ENCODE measurements around the gene KCNK13.

The KCNK13 gene

DNA sequence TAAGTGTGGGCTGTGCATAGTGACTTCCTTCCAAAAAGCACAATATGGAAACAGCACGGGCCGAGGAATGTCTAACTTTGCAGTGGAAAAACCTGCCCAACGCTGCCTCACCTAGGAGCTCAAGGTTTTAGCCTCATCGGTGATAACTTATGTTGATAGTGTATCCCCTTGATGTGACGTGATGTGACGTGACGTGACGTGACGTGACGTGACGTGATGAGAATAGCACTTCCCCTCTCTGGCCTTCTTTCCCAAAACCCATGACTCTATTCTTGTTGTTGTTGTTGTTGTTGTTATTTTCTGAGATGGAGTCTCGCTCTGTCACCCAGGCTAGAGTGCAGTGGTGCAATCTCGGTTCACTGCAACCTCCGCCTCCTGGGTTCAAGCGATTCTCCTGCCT is 64.5 kb downstream of the KCNK13 start (continued):
- TF ChIP-seq, protein P1, sequence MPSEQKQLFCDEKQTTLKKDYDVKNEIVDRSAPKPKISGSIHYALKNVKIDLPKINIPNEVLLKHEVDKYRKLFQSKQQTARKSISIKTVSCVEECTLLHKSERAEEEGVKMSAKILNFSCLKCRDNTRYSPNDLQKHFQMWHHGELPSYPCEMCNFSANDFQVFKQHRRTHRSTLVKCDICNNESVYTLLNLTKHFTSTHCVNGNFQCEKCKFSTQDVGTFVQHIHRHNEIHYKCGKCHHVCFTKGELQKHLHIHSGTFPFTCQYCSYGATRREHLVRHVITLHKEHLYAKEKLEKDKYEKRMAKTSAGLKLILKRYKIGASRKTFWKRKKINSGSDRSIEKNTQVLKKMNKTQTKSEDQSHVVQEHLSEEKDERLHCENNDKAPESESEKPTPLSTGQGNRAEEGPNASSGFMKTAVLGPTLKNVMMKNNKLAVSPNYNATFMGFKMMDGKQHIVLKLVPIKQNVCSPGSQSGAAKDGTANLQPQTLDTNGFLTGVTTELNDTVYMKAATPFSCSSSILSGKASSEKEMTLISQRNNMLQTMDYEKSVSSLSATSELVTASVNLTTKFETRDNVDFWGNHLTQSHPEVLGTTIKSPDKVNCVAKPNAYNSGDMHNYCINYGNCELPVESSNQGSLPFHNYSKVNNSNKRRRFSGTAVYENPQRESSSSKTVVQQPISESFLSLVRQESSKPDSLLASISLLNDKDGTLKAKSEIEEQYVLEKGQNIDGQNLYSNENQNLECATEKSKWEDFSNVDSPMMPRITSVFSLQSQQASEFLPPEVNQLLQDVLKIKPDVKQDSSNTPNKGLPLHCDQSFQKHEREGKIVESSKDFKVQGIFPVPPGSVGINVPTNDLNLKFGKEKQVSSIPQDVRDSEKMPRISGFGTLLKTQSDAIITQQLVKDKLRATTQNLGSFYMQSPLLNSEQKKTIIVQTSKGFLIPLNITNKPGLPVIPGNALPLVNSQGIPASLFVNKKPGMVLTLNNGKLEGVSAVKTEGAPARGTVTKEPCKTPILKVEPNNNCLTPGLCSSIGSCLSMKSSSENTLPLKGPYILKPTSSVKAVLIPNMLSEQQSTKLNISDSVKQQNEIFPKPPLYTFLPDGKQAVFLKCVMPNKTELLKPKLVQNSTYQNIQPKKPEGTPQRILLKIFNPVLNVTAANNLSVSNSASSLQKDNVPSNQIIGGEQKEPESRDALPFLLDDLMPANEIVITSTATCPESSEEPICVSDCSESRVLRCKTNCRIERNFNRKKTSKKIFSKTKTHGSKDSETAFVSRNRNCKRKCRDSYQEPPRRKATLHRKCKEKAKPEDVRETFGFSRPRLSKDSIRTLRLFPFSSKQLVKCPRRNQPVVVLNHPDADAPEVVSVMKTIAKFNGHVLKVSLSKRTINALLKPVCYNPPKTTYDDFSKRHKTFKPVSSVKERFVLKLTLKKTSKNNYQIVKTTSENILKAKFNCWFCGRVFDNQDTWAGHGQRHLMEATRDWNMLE (tag by site-specific recombination; conservative IDR thresholded peaks at IDR 0.05; ENCODE audit: low read depth) = no peak
- TF ChIP-seq ZNF677 (tag by site-specific recombination; IDR thresholded peaks at IDR 0.05) (no peak), ZSCAN23 (tag by site-specific recombination; IDR thresholded peaks at IDR 0.05) (no peak), ZNF660 (tag by site-specific recombination; IDR thresholded peaks at IDR 0.05) (no peak), ZEB2 (tag by site-specific recombination; IDR thresholded peaks at IDR 0.05) (no peak), KLF1 (tag by site-specific recombination; IDR thresholded peaks at IDR 0.05) (no peak), ZNF169 (tag by site-specific recombination; IDR thresholded peaks at IDR 0.05) (no peak), HOXD13 (CRISPR knock-in tag; IDR thresholded peaks at IDR 0.05; ENCODE audit: borderline replicate concordance) (no peak)
- TF ChIP-seq, protein P2, sequence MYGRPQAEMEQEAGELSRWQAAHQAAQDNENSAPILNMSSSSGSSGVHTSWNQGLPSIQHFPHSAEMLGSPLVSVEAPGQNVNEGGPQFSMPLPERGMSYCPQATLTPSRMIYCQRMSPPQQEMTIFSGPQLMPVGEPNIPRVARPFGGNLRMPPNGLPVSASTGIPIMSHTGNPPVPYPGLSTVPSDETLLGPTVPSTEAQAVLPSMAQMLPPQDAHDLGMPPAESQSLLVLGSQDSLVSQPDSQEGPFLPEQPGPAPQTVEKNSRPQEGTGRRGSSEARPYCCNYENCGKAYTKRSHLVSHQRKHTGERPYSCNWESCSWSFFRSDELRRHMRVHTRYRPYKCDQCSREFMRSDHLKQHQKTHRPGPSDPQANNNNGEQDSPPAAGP (tag by site-specific recombination; IDR thresholded peaks at IDR 0.05) = no peak
- TF ChIP-seq, protein P3, sequence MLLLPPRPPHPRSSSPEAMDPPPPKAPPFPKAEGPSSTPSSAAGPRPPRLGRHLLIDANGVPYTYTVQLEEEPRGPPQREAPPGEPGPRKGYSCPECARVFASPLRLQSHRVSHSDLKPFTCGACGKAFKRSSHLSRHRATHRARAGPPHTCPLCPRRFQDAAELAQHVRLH (tag by site-specific recombination; IDR thresholded peaks at IDR 0.05) = no peak
- TF ChIP-seq, protein P4, sequence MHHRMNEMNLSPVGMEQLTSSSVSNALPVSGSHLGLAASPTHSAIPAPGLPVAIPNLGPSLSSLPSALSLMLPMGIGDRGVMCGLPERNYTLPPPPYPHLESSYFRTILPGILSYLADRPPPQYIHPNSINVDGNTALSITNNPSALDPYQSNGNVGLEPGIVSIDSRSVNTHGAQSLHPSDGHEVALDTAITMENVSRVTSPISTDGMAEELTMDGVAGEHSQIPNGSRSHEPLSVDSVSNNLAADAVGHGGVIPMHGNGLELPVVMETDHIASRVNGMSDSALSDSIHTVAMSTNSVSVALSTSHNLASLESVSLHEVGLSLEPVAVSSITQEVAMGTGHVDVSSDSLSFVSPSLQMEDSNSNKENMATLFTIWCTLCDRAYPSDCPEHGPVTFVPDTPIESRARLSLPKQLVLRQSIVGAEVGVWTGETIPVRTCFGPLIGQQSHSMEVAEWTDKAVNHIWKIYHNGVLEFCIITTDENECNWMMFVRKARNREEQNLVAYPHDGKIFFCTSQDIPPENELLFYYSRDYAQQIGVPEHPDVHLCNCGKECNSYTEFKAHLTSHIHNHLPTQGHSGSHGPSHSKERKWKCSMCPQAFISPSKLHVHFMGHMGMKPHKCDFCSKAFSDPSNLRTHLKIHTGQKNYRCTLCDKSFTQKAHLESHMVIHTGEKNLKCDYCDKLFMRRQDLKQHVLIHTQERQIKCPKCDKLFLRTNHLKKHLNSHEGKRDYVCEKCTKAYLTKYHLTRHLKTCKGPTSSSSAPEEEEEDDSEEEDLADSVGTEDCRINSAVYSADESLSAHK (tag by site-specific recombination; IDR thresholded peaks at IDR 0.05) = no peak

DNA sequence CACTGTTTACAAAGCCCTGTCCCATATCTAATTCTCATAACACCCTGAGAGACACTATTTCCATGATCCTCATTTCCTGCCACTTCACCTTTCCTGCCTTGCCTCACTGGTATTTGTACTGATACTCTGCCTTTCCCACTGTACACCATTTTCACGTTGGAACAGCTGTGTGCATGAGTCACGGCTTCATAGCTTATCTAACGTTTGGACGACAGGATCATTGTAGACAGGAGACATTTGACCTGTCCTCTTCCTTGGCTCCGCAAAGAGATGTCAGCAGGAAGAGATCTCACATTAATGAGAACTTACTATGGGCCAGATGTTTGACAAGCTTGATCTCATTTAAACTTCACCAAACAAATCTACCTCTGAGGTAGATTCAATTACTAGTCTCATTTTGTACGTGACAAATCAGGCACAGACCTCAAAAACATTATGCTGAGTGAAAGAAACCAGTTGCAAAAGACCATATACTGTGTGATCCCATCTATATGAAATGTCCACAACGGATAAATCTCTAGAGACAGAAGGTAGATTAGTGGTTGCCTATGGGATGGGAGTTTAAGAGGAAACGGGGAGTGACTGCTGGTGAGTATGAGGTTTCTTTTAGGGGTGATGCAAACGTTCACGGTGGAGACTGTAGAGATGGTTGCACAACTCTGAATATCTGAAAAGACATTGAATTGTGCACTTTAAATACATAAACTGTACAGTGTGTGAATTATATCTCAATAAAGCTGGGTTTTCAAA is 71.2 kb downstream of the KCNK13 start:
- CTCF ChIA-PET = no interaction called here
- no peak overlapping the region for H3K4me3 ChIP-seq (ENCODE audit: low read depth, low read length)
- no peaks in the 10 kb centered on the region for H3K36me3 ChIP-seq (ENCODE audit: control insufficient read depth in 2 of 2, insufficient read depth in 1 of 2, low read length in 2 of 2)
- H3K4me1 ChIP-seq (ENCODE audit: control insufficient read depth, insufficient read depth, low read length) = no peaks in the 10 kb centered on the region
- H3K9me3 ChIP-seq (ENCODE audit: control insufficient read depth, insufficient read depth, low read depth, low read length) = no peaks in the 10 kb centered on the region
- POLR2A ChIA-PET = interaction anchor here (0.6 kb wide), 1 partner anchor 31 kb away, joined by 3 read pairs; no protein-coding TSS in a partner anchor
- H3K27ac ChIP-seq (ENCODE audit: extremely low read depth, low read depth, low read length) = no peak overlapping the region
- no peak for TF ChIP-seq SALL2 (tag by site-specific recombination; IDR thresholded peaks at IDR 0.05; ENCODE audit: borderline replicate concordance)
- TF ChIP-seq, protein P5, sequence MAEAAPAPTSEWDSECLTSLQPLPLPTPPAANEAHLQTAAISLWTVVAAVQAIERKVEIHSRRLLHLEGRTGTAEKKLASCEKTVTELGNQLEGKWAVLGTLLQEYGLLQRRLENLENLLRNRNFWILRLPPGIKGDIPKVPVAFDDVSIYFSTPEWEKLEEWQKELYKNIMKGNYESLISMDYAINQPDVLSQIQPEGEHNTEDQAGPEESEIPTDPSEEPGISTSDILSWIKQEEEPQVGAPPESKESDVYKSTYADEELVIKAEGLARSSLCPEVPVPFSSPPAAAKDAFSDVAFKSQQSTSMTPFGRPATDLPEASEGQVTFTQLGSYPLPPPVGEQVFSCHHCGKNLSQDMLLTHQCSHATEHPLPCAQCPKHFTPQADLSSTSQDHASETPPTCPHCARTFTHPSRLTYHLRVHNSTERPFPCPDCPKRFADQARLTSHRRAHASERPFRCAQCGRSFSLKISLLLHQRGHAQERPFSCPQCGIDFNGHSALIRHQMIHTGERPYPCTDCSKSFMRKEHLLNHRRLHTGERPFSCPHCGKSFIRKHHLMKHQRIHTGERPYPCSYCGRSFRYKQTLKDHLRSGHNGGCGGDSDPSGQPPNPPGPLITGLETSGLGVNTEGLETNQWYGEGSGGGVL (tag by site-specific recombination; IDR thresholded peaks at IDR 0.05) = no peak
- no peak for TF ChIP-seq GLIS2 (tag by site-specific recombination; IDR thresholded peaks at IDR 0.05)
- TF ChIP-seq ZNF626 (tag by site-specific recombination; IDR thresholded peaks at IDR 0.05) = no peak
- TF ChIP-seq, protein P6, sequence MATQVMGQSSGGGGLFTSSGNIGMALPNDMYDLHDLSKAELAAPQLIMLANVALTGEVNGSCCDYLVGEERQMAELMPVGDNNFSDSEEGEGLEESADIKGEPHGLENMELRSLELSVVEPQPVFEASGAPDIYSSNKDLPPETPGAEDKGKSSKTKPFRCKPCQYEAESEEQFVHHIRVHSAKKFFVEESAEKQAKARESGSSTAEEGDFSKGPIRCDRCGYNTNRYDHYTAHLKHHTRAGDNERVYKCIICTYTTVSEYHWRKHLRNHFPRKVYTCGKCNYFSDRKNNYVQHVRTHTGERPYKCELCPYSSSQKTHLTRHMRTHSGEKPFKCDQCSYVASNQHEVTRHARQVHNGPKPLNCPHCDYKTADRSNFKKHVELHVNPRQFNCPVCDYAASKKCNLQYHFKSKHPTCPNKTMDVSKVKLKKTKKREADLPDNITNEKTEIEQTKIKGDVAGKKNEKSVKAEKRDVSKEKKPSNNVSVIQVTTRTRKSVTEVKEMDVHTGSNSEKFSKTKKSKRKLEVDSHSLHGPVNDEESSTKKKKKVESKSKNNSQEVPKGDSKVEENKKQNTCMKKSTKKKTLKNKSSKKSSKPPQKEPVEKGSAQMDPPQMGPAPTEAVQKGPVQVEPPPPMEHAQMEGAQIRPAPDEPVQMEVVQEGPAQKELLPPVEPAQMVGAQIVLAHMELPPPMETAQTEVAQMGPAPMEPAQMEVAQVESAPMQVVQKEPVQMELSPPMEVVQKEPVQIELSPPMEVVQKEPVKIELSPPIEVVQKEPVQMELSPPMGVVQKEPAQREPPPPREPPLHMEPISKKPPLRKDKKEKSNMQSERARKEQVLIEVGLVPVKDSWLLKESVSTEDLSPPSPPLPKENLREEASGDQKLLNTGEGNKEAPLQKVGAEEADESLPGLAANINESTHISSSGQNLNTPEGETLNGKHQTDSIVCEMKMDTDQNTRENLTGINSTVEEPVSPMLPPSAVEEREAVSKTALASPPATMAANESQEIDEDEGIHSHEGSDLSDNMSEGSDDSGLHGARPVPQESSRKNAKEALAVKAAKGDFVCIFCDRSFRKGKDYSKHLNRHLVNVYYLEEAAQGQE (tag by site-specific recombination; IDR thresholded peaks at IDR 0.05) = no peak
- TF ChIP-seq MYNN (tag by site-specific recombination; IDR thresholded peaks at IDR 0.05; ENCODE audit: borderline replicate concordance) = no peak
- TF ChIP-seq, protein P7, sequence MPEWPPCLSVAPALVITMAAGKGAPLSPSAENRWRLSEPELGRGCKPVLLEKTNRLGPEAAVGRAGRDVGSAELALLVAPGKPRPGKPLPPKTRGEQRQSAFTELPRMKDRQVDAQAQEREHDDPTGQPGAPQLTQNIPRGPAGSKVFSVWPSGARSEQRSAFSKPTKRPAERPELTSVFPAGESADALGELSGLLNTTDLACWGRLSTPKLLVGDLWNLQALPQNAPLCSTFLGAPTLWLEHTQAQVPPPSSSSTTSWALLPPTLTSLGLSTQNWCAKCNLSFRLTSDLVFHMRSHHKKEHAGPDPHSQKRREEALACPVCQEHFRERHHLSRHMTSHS (tag by site-specific recombination; IDR thresholded peaks at IDR 0.05) = no peak
- no peak for TF ChIP-seq ZNF366 (tag by site-specific recombination; conservative IDR thresholded peaks at IDR 0.05)
- TF ChIP-seq ZSCAN23 (tag by site-specific recombination; IDR thresholded peaks at IDR 0.05) = no peak
- TF ChIP-seq ZFP41 (tag by site-specific recombination; IDR thresholded peaks at IDR 0.05; ENCODE audit: borderline replicate concordance) = no peak

All from HEK293 (cell line).